Activated T-cell treated with anti-CD3 and anti-CD28 coated beads for 4 hours (primary cell): Measurements from ENCODE around the gene AP5B1.

Experiments
- DNase-seq: peaks from one replicate; pipeline ENCODE4 v3.0.0-alpha.2; 2020

The AP5B1 gene, protein sequence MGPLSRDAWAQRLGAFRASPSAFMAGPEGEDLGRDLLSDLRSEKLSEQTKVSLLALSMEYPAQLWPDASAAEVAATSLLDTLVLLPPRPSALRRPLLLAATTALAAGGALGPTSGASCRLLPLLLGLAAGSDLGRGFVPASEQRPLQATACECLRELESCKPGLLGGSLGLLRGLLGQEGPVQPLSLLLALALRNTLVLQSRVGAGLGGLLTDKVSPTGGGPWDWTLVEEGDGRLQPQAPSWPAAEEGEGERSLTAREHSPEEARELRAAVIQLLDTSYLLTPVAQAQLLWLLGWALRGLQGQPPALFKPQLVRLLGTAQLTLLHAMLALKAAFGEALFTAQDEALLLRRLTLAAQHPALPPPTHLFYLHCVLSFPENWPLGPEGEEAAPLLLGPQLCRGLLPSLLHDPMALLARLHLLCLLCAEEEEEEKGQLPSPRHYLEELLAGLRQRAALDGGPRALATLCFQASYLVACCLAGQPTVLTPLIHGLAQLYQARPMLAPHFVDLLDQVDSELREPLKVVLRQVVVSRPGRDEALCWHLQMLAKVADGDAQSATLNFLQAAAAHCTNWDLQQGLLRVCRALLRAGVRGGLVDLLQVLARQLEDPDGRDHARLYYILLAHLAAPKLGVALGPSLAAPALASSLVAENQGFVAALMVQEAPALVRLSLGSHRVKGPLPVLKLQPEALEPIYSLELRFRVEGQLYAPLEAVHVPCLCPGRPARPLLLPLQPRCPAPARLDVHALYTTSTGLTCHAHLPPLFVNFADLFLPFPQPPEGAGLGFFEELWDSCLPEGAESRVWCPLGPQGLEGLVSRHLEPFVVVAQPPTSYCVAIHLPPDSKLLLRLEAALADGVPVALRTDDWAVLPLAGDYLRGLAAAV

GRCh38 chr11:65780770-65781151 is at the start of gene AP5B1:
Gene AP5B1, minus strand, starts transcription at chr11:65780976. Its CDS starts 385 bp downstream, at chr11:65780591.
- peak; percentile 66 for DNase-seq

DNA sequence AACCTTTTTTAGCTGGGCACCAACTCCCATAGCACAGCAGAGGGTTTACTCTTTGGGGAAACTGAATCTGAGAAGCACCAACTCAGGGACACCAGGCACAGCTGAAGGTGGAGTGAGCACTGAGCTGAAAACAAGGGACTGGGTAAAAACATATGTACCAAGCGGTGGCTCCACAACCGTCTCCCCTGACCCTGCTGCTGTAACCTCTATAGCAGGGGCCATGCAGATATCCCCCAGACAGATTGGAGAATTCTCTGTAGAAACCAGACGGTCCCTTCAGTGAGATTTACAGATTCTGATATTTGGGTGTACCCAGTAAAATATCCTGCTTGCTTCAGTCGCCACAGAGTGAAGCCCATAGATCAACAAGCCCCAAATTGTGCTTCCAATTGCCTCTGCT is 48.7 kb upstream of the AP5B1 start:
- DNase-seq: no peak

GRCh38 chr11:65826984-65827735 is 46.4 kb upstream of the AP5B1 start:
- DNase-seq: no peak

- no peak for DNase-seq
Observed at GRCh38 chr11:65822776-65823528, 42.2 kb upstream of the AP5B1 start.

DNA sequence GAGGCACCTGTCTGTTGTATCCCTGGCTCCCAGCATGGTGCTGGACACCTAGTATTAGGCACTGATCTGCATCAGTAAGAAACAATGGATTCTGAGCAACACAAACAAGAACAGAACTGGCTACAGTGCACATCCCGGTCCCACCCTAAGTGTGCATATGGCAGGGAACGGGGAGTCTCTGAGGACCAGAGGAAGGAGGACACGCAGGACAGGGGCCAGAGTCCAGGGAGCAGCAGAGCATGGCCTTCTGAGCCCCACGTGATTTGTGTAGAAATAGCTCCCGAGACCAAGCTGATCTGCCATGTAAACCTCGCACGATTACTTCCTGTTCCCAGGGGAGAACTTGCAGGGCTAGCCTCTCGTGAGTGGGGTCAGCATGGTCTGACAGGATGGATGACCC is 40.3 kb upstream of the AP5B1 start:
- no peak for DNase-seq

GRCh38 chr11:65817835-65818680 is 37.3 kb upstream of the AP5B1 start:
- DNase-seq: peak; percentile 94

DNA sequence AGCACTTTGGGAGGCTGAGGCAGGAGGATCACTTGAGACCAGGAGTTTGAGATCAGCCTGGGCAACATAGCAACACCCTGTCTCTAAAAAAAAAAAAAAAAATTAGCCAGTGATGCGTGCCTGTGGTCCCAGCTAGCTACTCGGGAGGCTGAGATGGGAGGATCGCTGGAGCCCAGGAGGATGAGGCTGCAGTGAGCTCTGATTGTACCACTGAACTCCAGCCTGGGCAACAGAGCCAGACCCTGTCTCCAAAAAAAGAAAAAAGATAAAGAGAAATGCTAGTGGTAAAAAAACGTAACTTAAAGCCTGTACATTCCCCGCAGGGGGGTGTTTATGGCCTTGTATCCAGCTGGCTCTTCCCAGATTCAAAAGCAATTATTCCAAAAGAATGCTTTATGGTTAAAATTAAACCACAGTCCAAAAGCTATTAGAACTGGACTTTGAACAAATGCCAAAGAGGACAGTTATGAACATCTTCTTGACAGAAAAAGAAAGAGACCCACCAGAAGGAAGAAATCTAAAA is 36.6 kb upstream of the AP5B1 start:
- DNase-seq: no peak

DNA sequence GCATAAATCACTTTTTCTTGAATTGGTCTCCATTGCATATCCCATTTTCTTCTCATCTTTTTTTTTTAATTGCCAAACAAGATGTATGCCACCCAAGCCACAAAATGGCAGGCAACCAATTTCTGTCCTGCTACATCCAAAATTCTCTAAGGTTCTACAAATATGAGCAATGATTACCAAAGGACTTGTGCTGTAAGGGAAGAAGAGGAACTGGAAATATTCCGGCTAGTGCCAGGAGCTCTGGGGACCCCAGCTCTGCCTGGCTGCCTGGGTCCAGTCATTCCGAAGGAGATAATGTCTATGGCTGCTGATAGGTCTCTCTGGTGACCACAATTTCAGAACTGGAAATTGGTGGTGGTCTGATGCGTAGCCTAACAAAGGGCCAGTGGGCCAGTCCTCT is 35.9 kb upstream of the AP5B1 start:
- DNase-seq: no peak

- DNase-seq: no peak
Observed at GRCh38 chr11:65814986-65815565, 34.3 kb upstream of the AP5B1 start.

DNA sequence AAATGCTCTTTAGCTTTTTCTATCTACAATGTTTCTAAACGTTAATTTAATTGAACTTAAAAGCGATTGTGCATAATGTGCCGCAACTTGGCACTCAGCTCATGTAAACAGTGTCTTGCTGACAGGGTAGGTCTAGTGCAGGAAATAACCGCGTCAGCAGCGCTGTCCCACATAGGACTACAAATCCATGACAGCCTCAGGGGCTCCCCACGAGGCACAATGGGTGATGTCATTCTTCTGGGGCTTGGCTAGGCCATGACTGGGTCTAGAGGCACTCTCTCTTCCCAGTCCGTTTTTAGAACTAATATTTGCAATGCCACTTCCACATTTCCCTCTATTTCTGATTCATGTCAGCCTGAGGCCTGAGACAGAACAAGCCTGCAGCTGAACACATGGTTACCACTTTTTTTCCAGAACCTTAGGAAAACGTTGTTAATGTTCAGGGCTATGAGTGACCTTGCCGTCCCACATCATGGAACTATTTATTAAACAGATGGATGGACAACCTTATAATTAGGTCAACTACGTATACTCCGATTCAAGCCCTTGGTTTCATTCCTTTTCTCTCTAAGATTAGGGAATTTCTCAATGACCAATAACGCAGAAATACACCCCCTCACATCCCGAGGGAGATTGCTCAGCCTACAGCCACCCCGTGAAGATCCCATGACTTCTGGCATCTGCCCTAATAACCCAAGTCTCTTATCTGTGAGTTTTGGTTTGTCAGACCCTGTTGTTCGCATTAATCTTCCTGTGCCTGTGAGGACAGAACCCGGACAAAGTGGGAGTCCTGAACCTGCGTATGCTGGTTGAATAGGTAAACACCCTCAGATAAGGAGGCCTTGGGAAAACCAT is 33.6 kb upstream of the AP5B1 start:
- no peak for DNase-seq

- no peak for DNase-seq
Observed at GRCh38 chr11:65811764-65812475, 31.1 kb upstream of the AP5B1 start.

- no peak for DNase-seq
Observed at GRCh38 chr11:65810046-65810868, 29.5 kb upstream of the AP5B1 start.

- no peak for DNase-seq
Observed at GRCh38 chr11:65809496-65809895, 28.7 kb upstream of the AP5B1 start.

- no peak for DNase-seq
Observed at GRCh38 chr11:65808744-65809341, 28.1 kb upstream of the AP5B1 start.

DNA sequence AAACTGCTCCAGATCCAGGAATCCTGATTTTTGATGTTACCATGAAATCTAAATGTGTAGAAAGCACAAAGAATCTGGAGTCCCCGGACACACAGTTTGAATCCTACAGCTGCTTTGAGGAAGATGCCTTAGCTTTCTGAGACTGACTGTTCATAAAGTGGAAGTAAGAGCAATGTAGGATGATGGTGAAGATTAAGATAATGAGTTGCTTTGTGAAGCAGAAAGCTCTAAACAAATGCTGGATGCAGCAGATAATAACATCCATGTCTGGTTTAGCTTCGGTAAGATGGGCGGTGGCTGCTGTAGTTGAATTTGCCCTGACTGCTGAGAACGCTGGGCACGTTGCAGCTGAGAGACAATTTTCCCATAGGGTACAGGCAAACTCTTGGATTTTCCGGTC is 26.2 kb upstream of the AP5B1 start:
- no peak for DNase-seq

DNA sequence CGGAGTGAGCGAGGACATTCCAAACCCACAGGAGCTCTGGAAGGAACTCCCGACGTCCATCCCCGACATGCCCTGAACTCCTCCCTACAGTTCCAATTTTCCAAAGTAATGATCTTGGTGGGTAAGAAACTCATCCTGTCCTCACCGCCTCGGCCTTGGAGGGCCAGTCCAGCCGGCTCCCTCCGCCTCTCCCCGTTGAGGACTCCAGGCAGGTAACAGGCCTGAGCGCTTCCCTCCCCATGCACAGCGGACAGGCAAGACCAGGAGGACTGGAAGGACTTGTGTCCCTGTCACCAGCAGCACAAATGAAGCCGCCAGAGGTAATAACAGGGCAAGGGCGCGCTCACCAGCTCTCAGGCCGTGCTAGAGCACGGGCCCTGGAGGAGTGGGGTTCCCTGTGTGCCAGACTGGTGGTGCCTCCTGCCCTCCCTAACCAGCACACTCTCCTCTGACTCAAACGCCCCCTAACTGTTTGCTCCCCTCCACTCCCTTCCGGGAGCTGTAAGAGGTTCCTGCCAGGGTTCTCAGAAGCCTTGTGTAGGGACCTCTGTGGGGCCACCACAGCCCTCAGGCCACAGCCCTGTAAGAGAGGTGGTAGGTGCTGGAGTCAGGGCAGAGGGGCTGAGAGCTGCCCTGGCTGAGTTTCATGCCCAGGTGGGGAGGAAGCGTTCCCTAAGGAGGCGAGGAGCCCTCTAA is 23.2 kb upstream of the AP5B1 start:
- no peak for DNase-seq

DNA sequence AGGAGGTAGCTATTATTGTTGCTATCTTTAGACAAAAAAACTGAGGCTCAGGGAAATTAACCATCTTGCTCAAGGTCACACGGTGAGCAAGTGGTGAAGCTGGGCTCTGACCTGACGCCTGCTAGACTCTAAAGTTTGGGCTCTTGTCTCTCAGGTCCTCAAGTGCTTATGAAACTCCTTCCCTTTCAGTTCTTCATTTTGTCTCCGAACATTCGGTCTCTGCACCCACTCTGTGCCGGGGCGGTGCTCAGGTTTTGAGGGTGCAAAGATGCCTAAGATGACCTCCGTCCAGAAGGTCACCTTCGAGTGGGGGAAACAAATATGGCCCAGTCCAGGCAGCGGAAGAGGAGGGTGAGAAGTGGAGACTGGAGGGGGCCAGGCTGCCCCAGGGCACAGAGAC is 22.1 kb upstream of the AP5B1 start:
- DNase-seq: no peak
